ENCODE measurements around the gene CALN1. TPM values are rescaled to one million over a fixed set of nuclear protein-coding genes. Genes with fewer than 3 reads are reported as not detected.

The CALN1 gene
- total and polyA plus RNA-seq, 2 of the 8 experiments (the other 6 are each of a cell fraction or from before 2014, with no cell fraction given), result 6.4 to 15.2 TPM

GRCh38 chr7:72386118-72386517 lies 26.0 kb downstream of the CALN1 start:
- no peak overlapping the region for H3K23ac ChIP-seq (ENCODE audit: insufficient read length)
- H3K4me3 ChIP-seq (ENCODE audit: extremely low read depth in 1 of 4, insufficient read depth in 2 of 4, low read depth in 3 of 4, low read length in 4 of 4), result no peak overlapping the region
- no peak overlapping the region for H3K4ac ChIP-seq (replicated peaks; ENCODE audit: insufficient read length, low read depth, low read length)
- no peak overlapping the region for H2BK20ac ChIP-seq (ENCODE audit: low read length)
- H3K9ac ChIP-seq (replicated peaks in 1 of 4; ENCODE audit: extremely low read depth in 1 of 4, low read depth in 3 of 4, low read length in 3 of 4), result no peak overlapping the region
- no peaks in the 10 kb centered on the region for H3K79me1 ChIP-seq (ENCODE audit: low read depth, low read length)
- ChIA-PET POLR2A (ENCODE audit: partially characterized antibody) (no interaction called here), CTCF (ENCODE audit: partially characterized antibody) (no interaction called here)
- H3K9me3 ChIP-seq (ENCODE audit: insufficient read depth in 2 of 2, low read depth in 1 of 2, low read length in 1 of 2), result no peaks in the 10 kb centered on the region
- no peak overlapping the region for H2BK120ac ChIP-seq (replicated peaks; ENCODE audit: low read depth, low read length)
- WGBS, 2 experiments (ENCODE audit: extremely low coverage in 1 of 2, insufficient coverage in 1 of 2, insufficient read length in 1 of 2, insufficient replicate concordance in 2 of 2, low coverage in 1 of 2, low lambda C conversion rate in 2 of 2, missing lambda C conversion rate in 1 of 2), result 87% methylated on average over 3 of the region's 3 CpGs; no CpG with 5 or more reads in 1 of the 2 experiments
- no peak overlapping the region for H2BK15ac ChIP-seq (ENCODE audit: low read length)
- no peak overlapping the region for H4K5ac ChIP-seq (ENCODE audit: insufficient read length, low read depth, low read length)
- no peak for FAIRE-seq
- H4K91ac ChIP-seq (replicated peaks; ENCODE audit: insufficient read length, low read length), result no peak overlapping the region
- no peaks in the 10 kb centered on the region; the same call in 1 of the 2 replicates for H3K23me2 ChIP-seq (ENCODE audit: low read depth, low read length)
- H2AK5ac ChIP-seq (ENCODE audit: low read depth, low read length), result no peak overlapping the region
- H3K36me3 ChIP-seq (ENCODE audit: control insufficient read depth in 2 of 4, insufficient read depth in 4 of 4, low read length in 3 of 4), result no peaks in the 10 kb centered on the region; a peak in 1 of 8 replicates
- H3K27ac ChIP-seq (ENCODE audit: low read depth, low read length), result no peak overlapping the region
- DNase-seq (ENCODE audit: low read depth in 1 of 2, low spot score in 2 of 2), result no peak
- no peak overlapping the region for H3K4me2 ChIP-seq (ENCODE audit: insufficient read depth in 1 of 2, low read depth in 2 of 2, low read length in 2 of 2)
- no peak overlapping the region for H2BK12ac ChIP-seq (ENCODE audit: low read depth, low read length)
- no peak overlapping the region for H2BK5ac ChIP-seq (ENCODE audit: low read depth, low read length)
- H4K8ac ChIP-seq (ENCODE audit: extremely low read depth, insufficient read depth, low read length), result no peak overlapping the region
- H4K20me1 ChIP-seq (replicated peaks in 1 of 2; ENCODE audit: control insufficient read depth in 1 of 2, insufficient read depth in 2 of 2, low read length in 2 of 2), result no peaks in the 10 kb centered on the region
- H2AFZ ChIP-seq (ENCODE audit: low read length), result no peak overlapping the region
- no peak overlapping the region for H3K56ac ChIP-seq (replicated peaks; ENCODE audit: insufficient read length, low read depth, low read length)
- no peaks in the 10 kb centered on the region for H3K4me1 ChIP-seq (replicated peaks in 1 of 4; ENCODE audit: control insufficient read depth in 3 of 4, insufficient read depth in 4 of 4, low read length in 3 of 4)
- H3K18ac ChIP-seq (ENCODE audit: extremely low read depth, low read length), result no peak overlapping the region
- H3K79me2 ChIP-seq (ENCODE audit: control insufficient read depth in 1 of 2, insufficient read depth in 2 of 2, low read length in 2 of 2), result no peaks in the 10 kb centered on the region
- H3K14ac ChIP-seq (ENCODE audit: insufficient read length), result no peak overlapping the region
- H3K27me3 ChIP-seq (replicated peaks in 1 of 4; ENCODE audit: control insufficient read depth in 3 of 4, extremely low read depth in 1 of 4, insufficient read depth in 3 of 4, low read length in 3 of 4), result no peaks in the 10 kb centered on the region
- no peak for TF ChIP-seq POLR2A (IDR thresholded peaks at IDR 0.05; ENCODE audit: control extremely low read depth in 1 of 2, low read depth in 2 of 2, low read length in 2 of 2)
- TF ChIP-seq POU5F1 (IDR thresholded peaks at IDR 0.05; ENCODE audit: low read depth, low read length), result no peak
- TF ChIP-seq TAF7 (optimal IDR thresholded peaks at IDR 0.05; ENCODE audit: borderline replicate concordance, low read depth, low read length), result no peak
- no peak for TF ChIP-seq GTF2F1 (IDR thresholded peaks at IDR 0.05; ENCODE audit: borderline replicate concordance, low read depth, low read length)
- no peak for TF ChIP-seq CTCF (IDR thresholded peaks at IDR 0.05; ENCODE audit: control extremely low read depth in 1 of 3, insufficient read depth in 1 of 3, low read depth in 1 of 3, low read length in 3 of 3)
- no peak for TF ChIP-seq RBBP5 (IDR thresholded peaks at IDR 0.05; ENCODE audit: borderline replicate concordance, low read depth, low read length)
- no peak for TF ChIP-seq BRCA1 (IDR thresholded peaks at IDR 0.05; ENCODE audit: low read depth, low read length)
- TF ChIP-seq RAD21 (IDR thresholded peaks at IDR 0.05 in 1 of 2, conservative IDR thresholded peaks at IDR 0.05 in 1 of 2; ENCODE audit: low read depth in 2 of 2, low read length in 2 of 2), result no peak
- no peak for TF ChIP-seq TCF12 (IDR thresholded peaks at IDR 0.05; ENCODE audit: low read depth, low read length)
- TF ChIP-seq RNF2 (IDR thresholded peaks at IDR 0.05; ENCODE audit: borderline replicate concordance, low read depth, low read length, missing control alignments, poor library complexity, severe bottlenecking), result no peak

Measured in H1 (cell line).